Naive thymus-derived CD4-positive, alpha-beta T cell (primary cell): ENCODE data around the gene DNAH1. TPM values are rescaled to one million over a fixed set of nuclear protein-coding genes. Genes with fewer than 3 reads are reported as not detected.
A peak's percentile ranks its signal among the peaks of the same experiment; 100 is the strongest.

Experiments
- ATAC-seq: fragments of 150-1000 bp; cut with Tn5 transposase; 2 replicates; pipeline ENCODE4 v1.10.0; 2021; ENCODE audit warnings: mild to moderate bottlenecking, moderate library complexity
- CTCF ChIA-PET: fragments of 350-600 bp; sonication (Branson Sonifier 250); formaldehyde crosslinking; loops from one replicate; lab custom pipeline; 2021; ENCODE audit warnings: antibody characterized with exemption; lab: Charles Lee
- POLR2A ChIA-PET: fragments of 350-600 bp; sonication (Branson Sonifier 250); formaldehyde crosslinking; loops from one replicate; lab custom pipeline; 2021; ENCODE audit warnings: antibody characterized with exemption, inconsistent platforms; lab: Charles Lee
- DNase-seq, 9 donors: peaks; one replicate each; pipeline versions ENCODE4 v3.0.0 to v3.0.0-alpha.2; 2020 to 2022; ENCODE audit warnings: mixed read lengths in 1 of 9
- H3K27ac ChIP-seq: one replicate; pipeline ENCODE4 v1.7.0; 2013; ENCODE audit warnings: mild to moderate bottlenecking, low read depth, low read length, moderate library complexity
- H3K27me3 ChIP-seq, 2 donors: one replicate each; pipeline ENCODE4 v1.7.0; 2013; ENCODE audit warnings: low read length in 2 of 2, mild to moderate bottlenecking in 2 of 2, moderate library complexity in 2 of 2; ENCODE audit not compliant: control insufficient read depth in 2 of 2, insufficient read depth in 2 of 2
- H3K36me3 ChIP-seq, 3 experiments: 1 replicate in 2 of 3; 2 replicates in 1 of 3; pipeline ENCODE4 v1.7.0; 2013; ENCODE audit warnings: low read length in 3 of 3, mild to moderate bottlenecking in 3 of 3, moderate library complexity in 1 of 3; ENCODE audit not compliant: insufficient read depth in 3 of 3, control insufficient read depth in 2 of 3
- H3K4me1 ChIP-seq, 2 donors: one replicate each; pipeline ENCODE4 v1.7.0; 2013; ENCODE audit warnings: low read length in 2 of 2, mild to moderate bottlenecking in 2 of 2, moderate library complexity in 1 of 2; ENCODE audit not compliant: control insufficient read depth in 2 of 2, insufficient read depth in 2 of 2
- H3K4me3 ChIP-seq: 2 replicates; pipeline ENCODE4 v1.7.0; 2013; ENCODE audit warnings: mild to moderate bottlenecking, low read length
- H3K9me3 ChIP-seq, 3 experiments: 1 replicate in 2 of 3; 2 replicates in 1 of 3; pipeline ENCODE4 v1.7.0; 2013; ENCODE audit warnings: low read length in 3 of 3; ENCODE audit not compliant: control insufficient read depth in 2 of 3
- H3K27ac Mint-ChIP-seq, 9 donors: one replicate each; pipeline ENCODE4 v1.8.0; 2020 to 2022; ENCODE audit warnings: mixed read lengths in 9 of 9, mild to moderate bottlenecking in 8 of 9, moderate library complexity in 5 of 9, inconsistent platforms in 2 of 9
- H3K27me3 Mint-ChIP-seq, 5 donors: one replicate each; pipeline ENCODE4 v1.8.0; 2021 to 2022; ENCODE audit warnings: mixed read lengths in 5 of 5, mild to moderate bottlenecking in 1 of 5
- H3K36me3 Mint-ChIP-seq, 5 donors: one replicate each; pipeline ENCODE4 v1.8.0; 2020 to 2022; ENCODE audit warnings: mixed read lengths in 5 of 5, mild to moderate bottlenecking in 3 of 5, inconsistent platforms in 1 of 5
- H3K4me1 Mint-ChIP-seq, 7 donors: one replicate each; pipeline ENCODE4 v1.8.0; 2020 to 2022; ENCODE audit warnings: mixed read lengths in 7 of 7, mild to moderate bottlenecking in 3 of 7, inconsistent platforms in 1 of 7
- H3K4me3 Mint-ChIP-seq, 10 donors: one replicate each; pipeline ENCODE4 v1.8.0; 2020 to 2022; ENCODE audit warnings: mild to moderate bottlenecking in 10 of 10, mixed read lengths in 10 of 10, moderate library complexity in 6 of 10, inconsistent platforms in 2 of 10
- H3K9me3 Mint-ChIP-seq, 11 donors: one replicate each; pipeline ENCODE4 v1.8.0; 2020 to 2022; ENCODE audit warnings: mixed read lengths in 11 of 11, mild to moderate bottlenecking in 4 of 11, inconsistent platforms in 1 of 11, moderate library complexity in 1 of 11
- intact Hi-C, 2 donors: fragments of 100-400 bp; cut with micrococcal nuclease; formaldehyde crosslinking; loops; one replicate each; pipeline ENCODE4 v1.15.1; 2023
- polyA plus RNA-seq, 2 donors: library from polyadenylated mRNA; unstranded; fragments of 300-500 nt; fragmentation: Illumina TruSeq; gene quantifications; one replicate each; pipeline ENCODE4 v1.2.3, GENCODE V29; 2021
- total RNA-seq, 6 experiments: library from RNA in 5 of 6; stranded (reverse) in 5 of 6; gene quantifications; 1 replicate in 5 of 6; 2 replicates in 1 of 6; pipeline ENCODE4 v1.2.3 and lab custom pipeline; 2021 to 2026

DNAH1 gene
- total and polyA plus RNA-seq, 7 experiments from 2014 or later: 0.35 to 69.2 (median 48.2) TPM

- Mint-ChIP-seq H3K36me3 (no peaks in the 10 kb centered on the region), H3K4me3 (no peak overlapping the region), H3K9me3 (no peaks in the 10 kb centered on the region), H3K27ac (peak overlapping the region in 1 of 9 donors; percentile 57), H3K27me3 (peaks cover 0 to 20% (median 0%) of the 10 kb centered on the region in 5 donors), H3K4me1 (peaks cover 0 to 5% (median 0%) of the 10 kb centered on the region in 7 donors)
- Histone ChIP-seq H3K4me1 (no peaks in the 10 kb centered on the region), H3K4me3 (no peak overlapping the region), H3K36me3 (no peaks in the 10 kb centered on the region), H3K27me3 (no peaks in the 10 kb centered on the region), H3K9me3 (no peaks in the 10 kb centered on the region), H3K27ac (no peak overlapping the region)
- ATAC-seq (peak; percentile 78), DNase-seq (peak in 5 of 9 donors; percentile 21 to 43 (median 28))
- CTCF ChIA-PET: interaction anchor here (1.3 to 2.9 kb wide), 3 partner anchors 15 to 25 kb away, joined by 3 to 26 read pairs (median 3); no protein-coding TSS in a partner anchor
- intact Hi-C loops: loop anchor here (1.0 kb wide), 2 partner anchors 16 to 19 kb away; no protein-coding TSS in a partner anchor
- POLR2A ChIA-PET: interaction anchor here (0.6 to 0.8 kb wide), 2 partner anchors 15 to 147 kb away, joined by 3 to 4 read pairs; no protein-coding TSS in a partner anchor
Measured at GRCh38 chr3:52428151-52429005, 112.3 kb downstream of the DNAH1 start.

- Histone ChIP-seq H3K4me3 (no peak overlapping the region), H3K9me3 (no peaks in the 10 kb centered on the region), H3K36me3 (no peaks in the 10 kb centered on the region), H3K4me1 (no peaks in the 10 kb centered on the region), H3K27me3 (no peaks in the 10 kb centered on the region), H3K27ac (no peak overlapping the region)
- intact Hi-C loops: no loop called here
- Mint-ChIP-seq H3K36me3 (no peaks in the 10 kb centered on the region), H3K27ac (no peak overlapping the region), H3K4me3 (no peak overlapping the region), H3K9me3 (no peaks in the 10 kb centered on the region), H3K27me3 (peaks cover 0 to 21% (median 0%) of the 10 kb centered on the region in 5 donors), H3K4me1 (peaks cover 0 to 5% (median 0%) of the 10 kb centered on the region in 7 donors)
- DNase-seq: no peak
- CTCF ChIA-PET: interaction anchor here (1.3 to 2.9 kb wide), 2 partner anchors 16 to 18 kb away, joined by 3 to 26 read pairs; no protein-coding TSS in a partner anchor
- no peak for ATAC-seq
- POLR2A ChIA-PET: no interaction called here
Measured at GRCh38 chr3:52429031-52429430, 112.9 kb downstream of the DNAH1 start.

- CTCF ChIA-PET: interaction anchor here (2.9 kb wide), 1 partner anchor 17 kb away, joined by 26 read pairs; no protein-coding TSS in a partner anchor
- POLR2A ChIA-PET: no interaction called here
- Histone ChIP-seq H3K4me1 (no peaks in the 10 kb centered on the region), H3K36me3 (no peaks in the 10 kb centered on the region), H3K27me3 (no peaks in the 10 kb centered on the region), H3K4me3 (no peak overlapping the region), H3K9me3 (no peaks in the 10 kb centered on the region), H3K27ac (no peak overlapping the region)
- intact Hi-C loops: no loop called here
- Mint-ChIP-seq H3K4me3 (no peak overlapping the region), H3K4me1 (peaks cover 0 to 5% (median 0%) of the 10 kb centered on the region in 7 donors), H3K9me3 (no peaks in the 10 kb centered on the region), H3K27ac (no peak overlapping the region), H3K36me3 (no peaks in the 10 kb centered on the region), H3K27me3 (peaks cover 0 to 21% (median 0%) of the 10 kb centered on the region in 5 donors)
- ATAC-seq (no peak), DNase-seq (no peak)
Measured at GRCh38 chr3:52429779-52430415, 113.8 kb downstream of the DNAH1 start.

GRCh38 chr3:52430416-52430810, 114.3 kb downstream of the DNAH1 start:
- Mint-ChIP-seq H3K9me3 (no peaks in the 10 kb centered on the region), H3K36me3 (no peaks in the 10 kb centered on the region), H3K4me1 (peaks cover 0 to 5% (median 0%) of the 10 kb centered on the region in 7 donors), H3K4me3 (no peak overlapping the region), H3K27me3 (peaks cover 0 to 18% (median 0%) of the 10 kb centered on the region in 5 donors), H3K27ac (no peak overlapping the region)
- CTCF ChIA-PET: interaction anchor here (1.2 kb wide), 1 partner anchor 14 kb away, joined by 4 read pairs; the partner anchor contains the start of gene SEMA3G
- no peak for ATAC-seq
- H3K27me3 ChIP-seq: no peaks in the 10 kb centered on the region
- POLR2A ChIA-PET: interaction anchor here (0.7 kb wide), 1 partner anchor 272 kb away, joined by 3 read pairs; no protein-coding TSS in a partner anchor
- intact Hi-C loops: no loop called here
- no peak for DNase-seq
- no peaks in the 10 kb centered on the region for H3K9me3 ChIP-seq
- no peaks in the 10 kb centered on the region for H3K4me1 ChIP-seq
- no peaks in the 10 kb centered on the region for H3K36me3 ChIP-seq
- H3K27ac ChIP-seq: no peak overlapping the region
- no peak overlapping the region for H3K4me3 ChIP-seq

- no peak overlapping the region for H3K4me3 Mint-ChIP-seq
- CTCF ChIA-PET: interaction anchor here (1.2 kb wide), 1 partner anchor 13 kb away, joined by 4 read pairs; the partner anchor contains the start of gene SEMA3G
- POLR2A ChIA-PET: interaction anchor here (1.7 kb wide), 1 partner anchor 19 kb away, joined by 5 read pairs; no protein-coding TSS in a partner anchor
- Histone ChIP-seq H3K36me3 (no peaks in the 10 kb centered on the region), H3K27me3 (no peaks in the 10 kb centered on the region), H3K9me3 (no peaks in the 10 kb centered on the region), H3K4me1 (no peaks in the 10 kb centered on the region), H3K4me3 (no peak overlapping the region), H3K27ac (no peak overlapping the region)
- H3K27ac Mint-ChIP-seq: peak overlapping the region in 1 of 9 donors; percentile 3
- no peaks in the 10 kb centered on the region for H3K9me3 Mint-ChIP-seq
- no peak for DNase-seq
- peaks cover 0 to 5% (median 0%) of the 10 kb centered on the region in 7 donors for H3K4me1 Mint-ChIP-seq
- peaks cover 0 to 14% (median 0%) of the 10 kb centered on the region in 5 donors for H3K27me3 Mint-ChIP-seq
- no peak for ATAC-seq
- intact Hi-C loops: no loop called here
- H3K36me3 Mint-ChIP-seq: no peaks in the 10 kb centered on the region
Measured at GRCh38 chr3:52431459-52432223, 115.5 kb downstream of the DNAH1 start.

GRCh38 chr3:52432225-52432624, 116.1 kb downstream of the DNAH1 start:
- POLR2A ChIA-PET: interaction anchor here (1.7 kb wide), 1 partner anchor 20 kb away, joined by 5 read pairs; no protein-coding TSS in a partner anchor
- H3K27ac Mint-ChIP-seq: no peak overlapping the region
- no peak overlapping the region for H3K27ac ChIP-seq

More at GRCh38 chr3:52432225-52432624, 116.1 kb downstream of the DNAH1 start:
- Histone ChIP-seq H3K4me3 (no peak overlapping the region), H3K27me3 (no peaks in the 10 kb centered on the region), H3K9me3 (no peaks in the 10 kb centered on the region), H3K36me3 (no peaks in the 10 kb centered on the region), H3K4me1 (no peaks in the 10 kb centered on the region)
- CTCF ChIA-PET: no interaction called here
- ATAC-seq: no peak
- DNase-seq: no peak
- Mint-ChIP-seq H3K27me3 (peaks cover 0 to 11% (median 0%) of the 10 kb centered on the region in 5 donors), H3K4me3 (no peak overlapping the region), H3K4me1 (peaks cover 0 to 5% (median 0%) of the 10 kb centered on the region in 7 donors), H3K9me3 (no peaks in the 10 kb centered on the region), H3K36me3 (no peaks in the 10 kb centered on the region)
- intact Hi-C loops: no loop called here
